WTC11 (cell line): ENCODE data around the gene EIF2D. TPM values are rescaled to one million over a fixed set of nuclear protein-coding genes. Genes with fewer than 3 reads are reported as not detected.

Source experiments
- ATAC-seq: fragments of 200-7000 bp; cut with Tn5 transposase; 2 replicates; pipeline ENCODE4 v1.10.0; 2021; ENCODE audit warnings: mild to moderate bottlenecking, moderate library complexity
- CTCF ChIA-PET: fragments of 300-600 bp; sonication (Branson Sonifier 250); formaldehyde crosslinking; loops from one replicate; lab custom pipeline; 2021; ENCODE audit warnings: antibody characterized with exemption; lab: Charles Lee
- POLR2A ChIA-PET: fragments of 350-600 bp; sonication (Branson Sonifier 250); formaldehyde crosslinking; loops from one replicate; lab custom pipeline; 2021; ENCODE audit warnings: antibody characterized with exemption; lab: Charles Lee
- DNase-seq: peaks from one replicate; pipeline ENCODE4 v3.0.0; 2021; ENCODE audit warnings: low spot score
- H3K27ac Mint-ChIP-seq: 2 replicates; pipeline ENCODE4 v1.8.0; 2021; ENCODE audit warnings: mixed read lengths
- H3K27me3 Mint-ChIP-seq: 2 replicates; pipeline ENCODE4 v1.8.0; 2021; ENCODE audit warnings: low read depth, mild to moderate bottlenecking, moderate library complexity, mixed read lengths
- H3K36me3 Mint-ChIP-seq: 2 replicates; pipeline ENCODE4 v1.8.0; 2021; ENCODE audit warnings: mixed read lengths
- H3K4me1 Mint-ChIP-seq: 2 replicates; pipeline ENCODE4 v1.8.0; 2022; ENCODE audit warnings: mixed read lengths
- H3K4me3 Mint-ChIP-seq: 2 replicates; pipeline ENCODE4 v1.8.0; 2021; ENCODE audit warnings: mild to moderate bottlenecking, moderate library complexity, mixed read lengths
- H3K9me3 Mint-ChIP-seq: 2 replicates; pipeline ENCODE4 v1.8.0; 2021; ENCODE audit warnings: mixed read lengths
- AFF4 ChIP-seq: sonication (generic); formaldehyde crosslinking; IDR thresholded peaks from 2 replicates; pipeline ENCODE4 v1.8.1; 2023; ENCODE audit warnings: mild to moderate bottlenecking, missing genetic modification reagents, borderline replicate concordance
- AR ChIP-seq: fragments of 250-450 bp; sonication (Bioruptor Pico); IDR thresholded peaks from 2 replicates; pipeline ENCODE4 v1.9.0; 2021; ENCODE audit warnings: mild to moderate bottlenecking
- ATF1 ChIP-seq: sonication (generic); formaldehyde crosslinking; IDR thresholded peaks from 2 replicates; pipeline ENCODE4 v1.8.1; 2023; ENCODE audit warnings: mild to moderate bottlenecking, moderate library complexity, missing genetic modification reagents
- CREM ChIP-seq: sonication (generic); formaldehyde crosslinking; IDR thresholded peaks from 2 replicates; pipeline ENCODE4 v1.8.1; 2022; ENCODE audit warnings: mild to moderate bottlenecking, missing genetic modification reagents, moderate library complexity
- ERG ChIP-seq: fragments of 250-450 bp; sonication (Bioruptor Pico); IDR thresholded peaks from 2 replicates; pipeline ENCODE4 v1.8.0; 2021; ENCODE audit warnings: mild to moderate bottlenecking
- IRF1 ChIP-seq: sonication (generic); formaldehyde crosslinking; IDR thresholded peaks from 2 replicates; pipeline ENCODE4 v1.8.0; 2023; ENCODE audit warnings: missing genetic modification reagents
- MLX ChIP-seq: sonication (generic); formaldehyde crosslinking; IDR thresholded peaks from 2 replicates; pipeline ENCODE4 v1.8.1; 2023; ENCODE audit warnings: mild to moderate bottlenecking, missing genetic modification reagents, moderate library complexity
- MXD4 ChIP-seq: fragments of 250-450 bp; sonication (Bioruptor Pico); IDR thresholded peaks from 2 replicates; pipeline ENCODE4 v1.8.0; 2021; ENCODE audit warnings: mild to moderate bottlenecking, moderate library complexity, borderline replicate concordance
- OVOL2 ChIP-seq: fragments of 250-450 bp; sonication (Bioruptor Pico); IDR thresholded peaks from 2 replicates; pipeline ENCODE4 v1.9.0; 2021; ENCODE audit warnings: mild to moderate bottlenecking, borderline replicate concordance
- PRDM15 ChIP-seq: sonication (generic); formaldehyde crosslinking; IDR thresholded peaks from 2 replicates; pipeline ENCODE4 v1.8.0; 2022; ENCODE audit warnings: missing genetic modification reagents
- TEAD1 ChIP-seq: sonication (generic); formaldehyde crosslinking; IDR thresholded peaks from 2 replicates; pipeline ENCODE4 v1.8.0; 2022; ENCODE audit warnings: mild to moderate bottlenecking, missing genetic modification reagents
- ZBTB21 ChIP-seq: sonication (generic); formaldehyde crosslinking; IDR thresholded peaks from 2 replicates; pipeline ENCODE4 v1.8.1; 2023; ENCODE audit warnings: mild to moderate bottlenecking, missing genetic modification reagents, borderline replicate concordance
- ZNF219 ChIP-seq: sonication (generic); formaldehyde crosslinking; IDR thresholded peaks from 2 replicates; pipeline ENCODE4 v1.8.0; 2023; ENCODE audit warnings: missing genetic modification reagents, mild to moderate bottlenecking, borderline replicate concordance
- ZNF423 ChIP-seq: fragments of 250-450 bp; sonication (Bioruptor Pico); IDR thresholded peaks from 2 replicates; pipeline ENCODE4 v2.1.2; 2022; ENCODE audit warnings: mild to moderate bottlenecking, moderate library complexity
- ZSCAN18 ChIP-seq: fragments of 250-450 bp; sonication (Bioruptor Pico); IDR thresholded peaks from 2 replicates; pipeline ENCODE4 v2.1.2; 2022; ENCODE audit warnings: mild to moderate bottlenecking, moderate library complexity
- total RNA-seq: library from RNA; stranded (reverse); gene quantifications from 3 replicates; pipeline ENCODE4 v1.2.3, GENCODE V29; 2021

Gene EIF2D
- total RNA-seq, 1 experiment from 2014 or later, result 35.7 TPM

GRCh38 chr1:206653715-206654459, 41.6 kb upstream of the EIF2D start:
- POLR2A ChIA-PET, result no interaction called here
- no peak overlapping the region for H3K27ac Mint-ChIP-seq
- no peak overlapping the region for H3K4me3 Mint-ChIP-seq
- no peak for ATAC-seq
- peaks cover 17% of the 10 kb centered on the region for H3K4me1 Mint-ChIP-seq
- DNase-seq, result no peak
- H3K36me3 Mint-ChIP-seq, result no peaks in the 10 kb centered on the region
- H3K9me3 Mint-ChIP-seq, result no peaks in the 10 kb centered on the region
- TF ChIP-seq PRDM15 (CRISPR knock-in tag), result no peak
- no peak for TF ChIP-seq AFF4 (CRISPR knock-in tag)
- TF ChIP-seq ZSCAN18 (CRISPR knock-in tag), result no peak
- no peak for TF ChIP-seq ZNF219 (CRISPR knock-in tag)
- no peak for TF ChIP-seq OVOL2 (CRISPR knock-in tag)
- no peak for TF ChIP-seq ATF1
- H3K27me3 Mint-ChIP-seq, result peaks cover 21% of the 10 kb centered on the region
- CTCF ChIA-PET, result interaction anchor here (1.1 to 20.5 kb wide), 2 partner anchors 10 to 21 kb away, joined by 3 to 659 read pairs; partner anchors contain the start of gene DYRK3

GRCh38 chr1:206651958-206652890, 40.0 kb upstream of the EIF2D start:
- CTCF ChIA-PET, result interaction anchor here (1.3 kb wide), 1 partner anchor 40 kb away, joined by 3 read pairs; the partner anchor contains the start of gene EIF2D
- no peak for DNase-seq
- Mint-ChIP-seq H3K9me3 (no peaks in the 10 kb centered on the region), H3K4me1 (peaks cover 2% of the 10 kb centered on the region), H3K27ac (no peak overlapping the region), H3K4me3 (no peak overlapping the region), H3K36me3 (peaks cover 11% of the 10 kb centered on the region), H3K27me3 (peaks cover 10% of the 10 kb centered on the region)
- POLR2A ChIA-PET, result no interaction called here
- no peak for ATAC-seq
- TF ChIP-seq MXD4 (CRISPR knock-in tag) (no peak), ZBTB21 (CRISPR knock-in tag) (no peak), TEAD1 (CRISPR knock-in tag) (no peak), MLX (no peak), ZNF423 (CRISPR knock-in tag) (no peak), CREM (no peak), ERG (CRISPR knock-in tag) (no peak), AR (no peak), IRF1 (CRISPR knock-in tag) (no peak)
